ENCODE data around the gene POU2F1.

- TF ChIP-seq CTCF (IDR thresholded peaks at IDR 0.05): no peak
- no peak for TF ChIP-seq POLR2A (IDR thresholded peaks at IDR 0.05)
Measured at GRCh38 chr1:167460836-167461235, 240.2 kb downstream of the POU2F1 start.

All from body of pancreas (tissue), 4 donors.